HG02973 (cell line): Measurements from ENCODE around the gene CSRP1.
"Not testable (repeated sequence)": the region's sequence is repeated elsewhere in the genome, so short reads cannot be mapped to it uniquely, and the experiment has no call there.

ENCODE experiments used
- ATAC-seq: cut with Tn5 transposase; IDR thresholded peaks from one replicate; pipeline ENCODE4 v1.9.1; 2021; ENCODE audit warnings: moderate library complexity; ENCODE audit not compliant: unreplicated experiment

Gene CSRP1

DNA sequence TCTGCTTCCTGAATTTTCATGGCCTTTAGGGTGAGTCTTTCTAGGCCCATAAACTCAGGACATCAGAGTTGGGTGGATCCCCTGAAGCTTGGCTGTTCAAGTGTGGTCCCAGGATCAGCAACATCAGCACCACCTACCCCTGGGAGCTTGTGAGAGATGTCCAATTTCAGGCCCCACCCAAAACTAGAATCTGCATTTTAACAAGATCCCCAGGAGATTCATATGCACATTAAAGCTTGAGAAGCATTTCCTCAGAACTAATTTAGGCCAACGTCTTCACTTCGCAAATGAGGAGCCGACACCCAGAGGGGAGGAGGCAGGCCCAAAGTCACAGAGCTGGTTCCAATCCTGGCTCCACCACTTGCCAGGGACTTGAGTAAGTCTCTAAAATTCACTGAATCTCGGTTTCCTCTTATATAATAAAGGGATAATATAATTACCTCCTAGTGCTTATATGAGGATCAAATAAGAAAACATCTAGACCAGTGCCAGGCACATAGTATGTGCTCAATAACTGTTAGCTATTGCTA is 27.7 kb downstream of the CSRP1 start:
- no peak for ATAC-seq

DNA sequence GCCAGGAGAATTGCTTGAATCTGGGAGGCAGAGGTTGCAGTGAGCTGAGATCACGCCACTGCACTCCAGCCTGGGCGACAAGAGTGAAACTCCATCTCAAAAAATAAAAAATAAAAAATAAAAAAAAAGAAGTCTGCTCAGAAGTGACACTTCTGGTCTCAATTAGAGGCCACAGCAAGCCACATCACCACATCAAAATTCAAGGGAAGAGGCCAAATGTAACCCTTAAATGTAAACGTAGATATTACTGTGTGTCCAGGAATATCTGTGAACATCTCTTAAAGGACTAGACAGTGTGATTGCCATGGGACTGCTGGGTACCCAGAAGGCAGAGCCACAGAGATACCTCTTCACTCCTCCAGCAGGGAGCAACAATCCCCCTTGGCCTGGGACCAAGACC is 28.3 kb downstream of the CSRP1 start:
- ATAC-seq, result not testable (repeated sequence)

DNA sequence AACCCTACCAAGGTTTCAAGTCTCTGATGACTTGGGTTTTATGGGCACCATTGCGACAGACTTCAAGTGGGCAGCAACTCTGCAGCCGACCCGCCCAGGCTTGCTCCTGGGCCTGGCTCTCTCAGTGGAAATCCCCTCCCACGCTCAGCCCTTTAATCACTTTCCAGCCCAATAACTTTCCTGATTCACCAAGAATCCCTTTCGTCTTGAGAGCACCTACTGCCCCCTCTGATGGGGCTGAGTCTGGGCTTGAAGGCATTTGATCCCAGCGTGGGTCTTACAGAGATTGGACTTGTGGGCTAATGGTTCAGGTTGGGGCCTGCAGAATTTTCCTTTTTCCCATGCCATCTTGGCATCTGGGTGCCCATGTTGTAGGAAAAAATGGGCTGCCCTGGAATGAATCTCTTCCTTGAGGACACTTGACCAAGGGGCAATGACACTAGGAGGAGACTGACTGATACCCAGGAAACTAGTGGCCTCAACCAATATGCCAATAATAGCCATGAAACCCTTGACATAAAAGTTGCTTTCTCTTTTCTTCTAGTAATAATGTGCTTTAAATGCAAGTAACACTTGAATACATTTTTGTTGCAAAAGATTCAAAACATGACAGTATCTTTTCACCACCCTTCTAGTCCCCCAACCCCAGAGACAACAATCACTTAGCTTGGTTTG is 30.1 kb downstream of the CSRP1 start:
- no peak for ATAC-seq

DNA sequence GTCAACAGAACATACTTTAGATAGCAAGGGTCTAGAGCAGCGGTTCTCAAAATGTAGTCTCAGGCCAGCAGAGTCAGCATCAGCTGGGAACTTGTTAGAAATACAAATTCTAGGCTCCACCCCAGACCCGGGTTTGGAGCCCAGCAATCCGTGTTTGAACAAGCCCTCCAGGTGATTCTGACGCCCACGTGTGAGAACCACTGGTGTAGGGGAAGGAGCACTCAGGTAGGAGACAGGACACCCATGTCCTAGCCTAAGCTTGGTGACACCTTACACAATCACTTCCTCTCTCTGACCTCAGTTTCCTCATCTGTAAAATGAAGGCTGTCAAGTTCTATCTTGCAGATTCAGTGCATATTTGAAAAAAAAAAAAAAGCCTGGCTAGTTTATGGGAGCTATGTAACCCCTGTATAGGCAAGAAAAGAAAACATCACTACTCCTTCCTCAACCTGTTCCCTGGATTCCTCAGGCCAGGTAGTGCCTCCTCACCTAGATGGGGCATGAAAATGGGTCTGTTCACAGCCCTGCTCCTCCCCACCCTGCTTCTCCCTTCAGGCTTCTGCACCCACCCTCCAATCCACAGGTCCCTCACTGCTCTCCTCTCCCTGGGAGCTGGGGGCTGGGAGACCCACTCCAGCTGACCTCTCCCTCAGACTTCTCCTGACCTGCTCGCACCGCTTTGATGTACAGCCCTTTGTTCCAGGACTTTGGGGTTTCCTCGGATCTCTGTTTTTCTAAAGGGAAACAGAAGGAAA is 30.8 kb downstream of the CSRP1 start:
- ATAC-seq, result no peak

DNA sequence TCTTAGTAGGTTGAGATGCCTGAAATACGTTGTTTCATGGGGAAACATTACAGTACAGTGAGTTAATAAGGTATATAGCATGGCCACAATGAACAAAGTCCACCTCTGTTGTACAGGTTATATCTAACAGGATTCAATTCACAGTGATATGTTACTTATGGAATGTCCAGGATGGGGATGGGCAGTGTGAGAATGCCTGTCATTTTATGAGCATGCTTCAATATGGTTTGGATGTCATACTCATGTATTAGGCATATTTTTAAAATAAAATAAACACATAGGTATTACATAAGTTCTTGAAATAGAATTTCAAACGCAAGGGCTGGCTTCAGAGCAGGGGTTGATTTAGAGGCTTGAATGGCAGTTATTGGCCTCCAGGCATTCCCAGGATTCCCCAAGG is 31.8 kb downstream of the CSRP1 start:
- ATAC-seq, result no peak

DNA sequence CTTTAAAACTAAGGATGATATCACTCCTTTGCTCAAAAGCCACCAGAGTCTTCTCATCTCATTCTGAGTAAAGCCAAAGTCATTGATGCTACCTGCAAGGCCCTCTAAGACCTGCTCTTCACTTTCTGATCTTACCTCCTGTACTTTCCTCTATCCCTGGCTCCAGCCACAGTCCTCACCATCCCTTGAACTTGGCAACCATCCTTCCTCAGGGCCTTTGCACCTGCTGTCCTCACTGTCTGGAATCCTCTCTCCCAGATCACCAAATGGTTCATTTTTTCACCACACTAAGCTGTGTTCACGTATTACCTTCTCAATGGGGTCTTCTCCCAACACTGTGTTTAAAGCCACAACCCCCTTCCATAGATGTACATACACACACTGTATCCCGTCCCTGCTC is 33.6 kb downstream of the CSRP1 start:
- ATAC-seq, result no peak

DNA sequence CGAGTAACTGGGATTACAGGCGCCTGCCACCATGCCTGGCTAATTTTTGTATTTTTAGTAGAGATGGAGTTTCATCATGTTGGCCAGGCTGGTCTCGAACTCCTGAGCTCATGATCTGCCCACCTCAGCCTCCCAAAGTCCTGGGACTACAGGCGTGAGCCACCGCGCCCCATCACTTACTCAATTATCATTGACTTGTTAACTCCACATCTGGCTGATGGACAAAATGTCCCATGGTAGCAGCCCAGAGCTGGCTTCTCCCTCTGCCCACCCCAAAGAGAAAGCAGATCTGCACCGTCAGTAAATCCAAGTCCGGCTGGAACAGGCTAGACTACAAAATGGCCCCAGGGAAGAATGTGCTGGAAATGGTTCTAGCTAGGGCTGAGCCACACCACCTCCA is 34.6 kb downstream of the CSRP1 start:
- not testable (repeated sequence) for ATAC-seq

DNA sequence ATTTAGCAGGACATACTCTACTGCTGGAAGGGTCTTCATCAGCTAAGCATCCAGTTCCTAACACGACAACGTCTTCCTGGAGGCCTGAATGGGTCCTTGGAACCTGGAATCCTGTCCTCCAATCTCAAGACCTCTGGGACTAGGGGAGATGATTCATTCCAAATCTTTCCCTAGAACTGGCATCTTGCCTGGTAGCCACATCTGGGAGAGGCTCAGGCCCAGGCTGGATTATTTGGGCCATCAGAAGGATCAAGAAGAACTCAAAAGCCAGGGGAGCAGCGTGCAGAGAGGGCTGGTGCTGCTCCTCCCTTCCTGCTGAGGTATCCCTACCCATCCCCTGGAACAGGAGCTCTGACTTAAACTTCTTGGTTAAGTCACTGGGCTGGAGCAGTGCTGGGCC is 35.2 kb downstream of the CSRP1 start:
- no peak for ATAC-seq

DNA sequence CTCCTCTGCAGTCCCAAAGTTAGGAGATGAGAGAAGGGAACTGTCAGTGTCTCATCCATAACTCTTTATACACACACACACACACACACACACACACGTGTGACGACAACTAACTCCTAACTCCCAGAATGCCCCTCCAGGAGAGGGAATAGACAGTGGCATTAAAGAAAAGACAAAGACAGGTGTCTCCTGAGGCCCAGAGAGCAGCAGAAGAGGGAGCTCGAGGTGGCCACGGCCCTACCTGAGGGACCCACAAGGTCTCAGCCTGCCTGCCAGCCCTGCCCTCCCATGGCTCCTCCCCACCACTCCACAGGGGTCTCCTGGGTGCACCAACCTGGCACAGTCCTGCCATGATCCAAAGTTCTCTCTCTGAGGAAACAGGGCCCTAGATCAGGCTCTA is 36.3 kb downstream of the CSRP1 start:
- no peak for ATAC-seq

DNA sequence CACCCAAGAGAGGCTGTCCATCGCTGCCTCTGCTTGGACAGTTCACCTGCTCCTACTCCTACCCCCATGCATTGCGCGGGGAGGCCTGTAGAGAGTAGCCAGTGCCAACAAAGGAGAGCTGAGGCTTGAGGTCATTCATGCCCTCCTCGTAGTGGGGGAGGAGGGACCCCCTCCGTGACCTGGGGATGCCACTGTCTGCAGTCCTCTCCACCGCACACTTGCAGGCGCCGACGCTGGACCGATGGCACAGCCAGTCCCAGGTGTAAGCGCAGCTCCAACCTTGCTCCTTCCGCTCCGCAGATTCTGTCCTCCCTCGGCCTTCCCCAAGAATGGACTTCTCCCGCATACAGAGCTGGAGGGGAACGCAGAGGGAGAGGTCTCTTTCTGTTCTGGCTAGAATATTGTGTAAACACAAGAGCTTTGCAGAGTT is 37.3 kb downstream of the CSRP1 start:
- ATAC-seq, result no peak

DNA sequence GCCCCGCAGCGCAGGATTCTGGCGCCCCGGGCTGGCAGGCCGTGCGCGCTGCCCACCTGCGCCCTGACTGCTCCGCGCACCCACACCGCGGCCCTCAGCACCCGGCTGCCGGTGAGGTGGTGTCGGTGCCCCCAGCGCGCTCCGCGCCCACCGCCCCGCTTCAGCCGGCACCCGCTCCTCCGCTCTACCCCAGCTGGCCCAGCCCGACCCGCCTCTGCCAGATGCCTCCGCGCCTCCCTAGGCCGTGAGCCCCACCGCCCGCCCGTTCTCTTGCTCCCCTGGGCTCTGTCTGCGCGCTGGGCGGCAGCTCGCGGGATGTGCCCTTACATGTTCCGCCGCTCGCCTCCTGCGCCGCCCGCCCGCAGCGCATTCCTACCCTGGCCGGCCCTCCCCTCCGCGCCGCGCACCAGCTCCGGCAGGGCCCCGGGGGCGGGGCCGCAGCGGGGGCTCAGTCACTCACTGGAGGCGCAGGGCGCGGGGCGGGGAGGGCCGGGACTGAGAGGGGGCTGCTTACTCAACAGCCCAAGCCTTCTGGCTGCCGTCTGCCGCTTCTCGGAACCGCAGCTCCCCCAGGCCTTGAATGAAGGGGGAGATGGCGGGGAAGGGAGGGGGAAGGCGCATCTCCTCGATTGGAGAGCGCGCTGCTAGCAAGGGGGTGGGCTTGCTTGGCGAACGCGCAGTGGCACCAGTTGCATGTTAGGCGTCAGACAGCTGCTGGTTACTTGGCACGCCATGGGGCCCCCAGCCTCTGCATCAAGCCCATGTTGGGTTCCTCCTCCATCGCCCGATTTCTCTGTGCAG is 37.9 kb downstream of the CSRP1 start, which contains the start of gene PHLDA3:
Gene PHLDA3 (minus strand): TSS at position 345 of the 801 bp plus-strand sequence. CDS start 402 bp downstream, outside the sequence.
- ATAC-seq, result peak; percentile 70

DNA sequence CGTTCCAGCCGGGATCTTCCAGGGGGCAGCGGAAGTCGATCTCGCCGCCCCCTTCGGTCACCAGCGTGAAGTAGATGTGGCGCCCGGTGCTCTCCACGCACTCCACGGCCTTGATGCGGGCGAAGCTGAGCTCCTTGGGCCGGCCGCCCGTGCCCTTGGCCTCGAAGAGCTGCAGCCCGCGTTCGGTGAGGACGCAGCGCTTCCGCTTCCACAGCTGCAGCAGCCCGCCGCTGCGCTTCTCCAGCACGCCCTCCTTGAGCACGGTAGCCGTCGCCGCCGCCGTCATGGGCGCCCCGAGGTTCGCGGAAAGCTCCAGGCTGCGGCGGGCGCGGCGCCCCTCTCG is 38.5 kb downstream of the CSRP1 start:
- peak; percentile 35 for ATAC-seq

DNA sequence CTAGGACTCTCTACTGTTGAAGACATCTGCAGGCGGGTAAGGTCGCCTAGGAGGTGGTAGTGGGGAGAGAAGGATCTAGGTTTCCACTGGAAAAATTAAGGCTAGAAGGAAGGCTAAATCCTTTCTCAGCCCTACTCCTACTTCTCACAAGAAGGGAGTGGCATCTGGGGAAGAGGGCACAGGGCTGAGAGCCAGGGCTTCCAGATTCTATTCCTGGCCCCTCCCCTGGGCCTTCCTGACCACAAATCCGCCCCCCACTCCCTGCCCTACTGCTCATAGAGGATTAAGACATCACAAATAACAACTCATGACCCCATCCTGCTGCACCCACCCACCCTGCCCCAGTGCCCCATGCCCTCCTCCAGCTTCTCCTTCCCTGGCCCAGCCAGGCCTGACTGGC is 40.4 kb downstream of the CSRP1 start:
- ATAC-seq, result no peak

DNA sequence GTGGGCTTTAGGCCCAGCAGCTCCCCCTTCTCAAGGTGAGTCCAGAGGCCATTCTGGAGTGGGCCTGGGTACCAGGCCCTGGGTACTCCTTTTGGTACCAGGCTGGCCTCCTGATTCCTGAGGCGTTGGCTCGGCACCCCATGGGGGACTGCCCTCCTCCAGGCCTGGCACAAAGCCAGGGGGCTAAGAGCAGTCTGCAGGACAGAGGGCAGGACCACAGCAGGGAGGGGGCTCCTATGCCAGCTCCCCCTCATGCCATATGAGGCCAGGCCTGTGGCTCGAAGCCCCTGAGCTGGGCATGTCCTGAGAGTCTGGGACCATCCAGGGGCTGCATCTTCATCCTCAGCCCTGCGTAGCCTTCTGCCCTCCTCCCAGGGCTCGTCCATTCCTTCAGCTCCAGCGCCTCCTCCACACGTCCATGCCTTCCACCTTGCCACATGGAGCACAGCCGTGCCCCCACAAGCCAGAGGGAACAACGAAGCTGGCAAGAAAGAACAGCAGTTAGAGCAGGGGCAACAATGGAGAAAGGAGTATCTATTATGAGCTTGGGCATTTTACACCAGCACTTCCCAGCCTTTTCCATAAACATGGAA is 41.1 kb downstream of the CSRP1 start:
- ATAC-seq, result no peak

DNA sequence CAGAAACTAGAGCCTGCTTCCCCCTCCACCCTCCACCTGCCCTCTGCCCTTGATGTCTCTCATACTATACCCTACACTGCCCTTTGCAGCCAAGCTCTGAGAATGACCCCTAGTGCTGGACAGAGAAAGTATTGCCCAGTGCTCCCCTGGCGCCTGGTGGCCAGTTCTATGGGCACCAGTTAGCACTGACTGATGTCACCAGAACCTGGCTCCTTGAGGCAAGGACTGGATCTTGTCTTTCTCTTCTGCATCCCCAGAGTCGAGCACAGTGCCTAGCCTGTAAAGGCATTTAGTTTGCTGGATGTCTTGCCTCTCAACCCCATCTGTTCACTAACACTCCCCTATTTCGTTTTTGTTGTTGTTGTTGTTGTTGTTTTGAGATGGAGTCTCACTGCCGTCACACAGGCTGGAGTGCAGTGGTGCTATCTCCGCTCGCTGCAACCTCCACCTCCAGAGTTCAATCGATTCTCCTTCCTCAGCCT is 43.8 kb downstream of the CSRP1 start:
- no peak for ATAC-seq

DNA sequence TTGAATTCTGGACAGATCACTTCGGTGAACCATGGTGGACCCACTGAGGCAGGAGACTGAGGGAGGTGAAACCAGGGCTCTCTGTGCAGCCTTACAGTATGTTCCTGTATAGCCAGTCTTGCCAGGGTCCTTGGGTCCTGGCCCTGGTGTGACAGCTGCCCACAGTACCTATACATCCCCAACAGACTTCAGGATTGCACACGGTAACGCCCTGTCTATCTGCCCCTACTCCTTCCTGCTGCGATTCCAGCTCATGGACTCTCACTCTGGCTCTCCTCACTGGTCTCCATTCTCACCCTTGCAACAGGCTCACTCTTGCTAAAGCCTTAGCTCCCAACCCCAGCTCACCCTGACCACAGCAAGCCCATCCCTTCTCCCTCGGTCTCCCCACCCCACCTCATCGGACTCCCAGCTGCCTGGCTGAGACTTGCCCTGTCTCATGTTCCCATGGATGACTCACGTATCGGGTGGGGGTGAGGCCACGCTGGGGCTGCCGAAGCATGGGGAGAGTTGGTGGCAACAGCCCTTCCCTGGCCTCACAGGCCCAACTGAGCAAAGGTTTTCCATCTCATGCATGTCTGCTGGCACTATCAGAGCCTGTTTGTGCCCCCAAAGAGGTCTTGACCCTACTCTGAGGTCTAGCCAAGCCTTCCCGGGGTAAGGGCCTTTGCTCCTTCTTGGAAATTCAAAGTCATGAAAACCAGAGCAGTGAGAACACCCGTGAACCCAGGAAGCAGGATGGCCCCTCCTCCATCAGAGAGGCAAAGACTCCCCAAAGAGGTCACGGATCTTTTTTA is 45.1 kb downstream of the CSRP1 start:
- no peak for ATAC-seq

DNA sequence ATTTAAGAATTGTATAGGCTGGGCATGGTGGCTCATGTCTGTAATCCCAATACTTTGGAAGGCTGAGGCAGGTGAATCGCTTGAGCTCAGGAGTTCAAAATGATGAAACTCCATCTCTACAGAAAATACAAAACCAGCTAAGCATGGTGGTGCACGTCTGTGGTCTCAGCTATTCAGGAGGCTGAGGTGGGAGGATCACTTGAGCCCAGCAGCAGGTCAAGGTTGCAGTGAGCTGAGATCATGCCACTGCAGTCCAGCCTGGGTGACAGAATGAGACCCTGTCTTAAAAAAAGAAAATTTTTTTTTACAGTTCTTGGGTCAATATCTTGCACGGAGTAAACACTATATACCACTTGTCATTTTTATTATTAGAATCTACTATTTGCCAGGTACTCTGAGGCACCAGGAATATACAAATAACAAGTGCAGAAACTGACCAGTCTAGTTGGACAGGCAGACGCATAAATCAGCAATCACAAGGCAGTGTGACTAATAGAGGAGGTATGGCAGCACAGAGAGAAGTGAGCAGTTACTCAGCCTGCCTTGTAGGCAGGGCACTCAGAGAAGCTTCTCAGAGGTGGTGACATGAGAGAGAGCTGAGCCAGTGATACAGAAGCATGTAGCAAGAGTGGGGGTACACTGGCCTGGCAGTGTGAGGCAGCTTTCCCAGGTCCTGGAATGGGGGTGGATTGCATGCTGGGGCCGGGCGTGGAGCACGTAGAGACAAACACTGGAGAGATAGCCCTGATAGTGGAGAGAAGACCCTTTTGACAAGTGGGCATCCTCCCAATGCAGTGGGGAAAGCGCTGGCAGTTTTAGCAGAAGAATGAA is 45.9 kb downstream of the CSRP1 start:
- ATAC-seq, result no peak

DNA sequence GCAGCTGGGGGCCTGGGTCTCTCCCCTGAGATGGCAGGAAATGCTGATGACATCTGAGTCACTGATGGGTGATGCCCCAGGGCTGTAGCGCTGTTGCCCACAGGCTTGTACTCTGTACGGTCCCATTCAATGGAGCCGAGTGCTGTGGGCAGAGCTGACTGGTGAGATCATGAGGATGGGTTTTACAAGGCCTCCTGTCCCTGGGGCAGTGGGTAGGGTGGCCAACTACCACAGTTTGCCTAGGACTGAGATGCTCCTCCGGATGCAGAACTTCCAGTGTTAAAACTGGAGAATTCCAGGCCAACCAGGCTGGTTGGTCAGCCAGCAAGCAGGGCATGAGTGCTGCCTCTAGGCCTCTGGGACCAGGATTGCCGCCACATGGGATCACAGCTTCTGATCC is 47.1 kb downstream of the CSRP1 start:
- no peak for ATAC-seq

DNA sequence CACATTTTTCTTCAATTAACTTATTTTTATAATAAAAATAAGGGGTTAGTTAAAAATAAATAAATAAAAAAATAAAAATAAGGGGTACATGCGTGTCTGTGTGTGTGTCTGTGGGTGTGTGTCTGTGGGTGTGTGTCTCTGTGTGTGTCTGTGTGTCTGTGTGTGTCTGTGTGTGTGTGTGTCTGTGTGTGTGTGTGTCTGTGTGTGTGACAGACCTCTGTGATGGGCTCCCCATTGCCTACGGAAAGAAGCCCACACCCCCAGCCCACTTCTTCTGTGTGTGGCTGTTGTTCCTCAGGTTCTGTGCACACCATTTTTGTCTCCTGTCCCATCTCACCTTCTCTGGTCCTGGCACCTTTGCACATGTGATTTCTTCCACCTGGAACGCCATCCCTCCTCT is 47.9 kb downstream of the CSRP1 start:
- ATAC-seq, result no peak
